SU-DHL-6 (cell line): ENCODE data around the gene RILP.
A peak's percentile ranks its signal among the peaks of the same experiment; 100 is the strongest.

Experiments
- CTCF ChIP-seq: fragments of 200-600 bp; sonication (generic); IDR thresholded peaks from one replicate; pipeline ENCODE4 v1.5.1; 2017; ENCODE audit warnings: antibody characterized with exemption, mild to moderate bottlenecking, low read length, moderate library complexity; ENCODE audit not compliant: insufficient read depth, poor library complexity, severe bottlenecking
- EZH2phosphoT487 ChIP-seq: fragments of 200-600 bp; sonication (generic), shearing (Covaris generic); conservative IDR thresholded peaks from 2 replicates; pipeline ENCODE4 v1.6.1; 2018; ENCODE audit warnings: mild to moderate bottlenecking, antibody characterized with exemption, low read length, moderate library complexity, mixed read lengths

- TF ChIP-seq EZH2phosphoT487 (no peak), CTCF (peak; percentile 14)
These were observed 6.2 kb downstream of the RILP start for GRCh38 chr17:1643293-1643998.
